NCI-H187 treated with DMSO at 0.1 percent for 48 hours (cell line): ENCODE data around the gene F11.
"Not testable (repeated sequence)": the region's sequence is repeated elsewhere in the genome, so short reads cannot be mapped to it uniquely, and the experiment has no call there.

Experiments
- DNase-seq: peaks from one replicate; lab custom pipeline; 2025; lab: John Stamatoyannopoulos, UW

The F11 gene

DNA sequence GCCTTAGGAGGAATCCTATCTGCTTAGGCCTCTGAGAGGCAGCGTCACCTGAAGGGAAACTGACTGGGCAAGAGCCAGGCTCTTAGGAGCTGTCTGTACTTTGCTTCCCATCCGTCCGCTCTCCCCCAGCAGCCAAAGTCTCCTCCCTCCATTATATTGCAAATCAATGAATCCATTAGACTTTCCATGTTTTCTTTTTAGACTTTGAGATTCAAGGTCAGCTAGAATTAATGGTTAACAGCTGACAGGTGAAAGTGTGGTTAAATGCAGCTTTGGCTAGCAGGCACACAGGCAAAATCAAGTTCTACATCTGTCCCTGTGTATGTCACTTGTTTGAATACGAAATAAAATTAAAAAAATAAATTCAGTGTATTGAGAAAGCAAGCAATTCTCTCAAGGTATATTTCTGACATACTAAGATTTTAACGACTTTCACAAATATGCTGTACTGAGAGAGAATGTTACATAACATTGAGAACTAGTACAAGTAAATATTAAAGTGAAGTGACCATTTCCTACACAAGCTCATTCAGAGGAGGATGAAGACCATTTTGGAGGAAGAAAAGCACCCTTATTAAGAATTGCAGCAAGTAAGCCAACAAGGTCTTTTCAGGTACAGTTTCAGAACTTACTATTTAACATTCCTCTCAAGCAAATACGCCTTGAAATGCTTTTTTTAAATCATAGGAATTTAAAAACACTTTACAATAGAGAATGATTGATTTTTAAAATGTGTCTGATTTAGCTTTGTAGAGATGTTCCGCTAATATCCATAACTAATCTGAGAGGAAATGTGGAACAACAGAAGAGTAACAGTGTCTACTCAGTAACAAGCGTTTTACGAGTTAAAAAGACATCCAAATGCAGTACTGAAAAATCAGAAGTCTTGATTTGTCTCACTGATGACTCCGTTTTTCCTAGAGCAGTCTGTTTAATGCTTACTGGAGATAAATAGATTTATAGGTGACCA is at the start of gene F11:
Gene F11 (plus strand): TSS at position 507 of the 970 bp plus-strand sequence. CDS start 948 bp downstream, outside the sequence.
- DNase-seq = no peak

GRCh38 chr4:186216465-186217024 is 49.4 kb upstream of the F11 start:
- DNase-seq = peak; percentile 37

GRCh38 chr4:186217733-186218293 is 48.2 kb upstream of the F11 start:
- no peak for DNase-seq

GRCh38 chr4:186221624-186222023 is 44.4 kb upstream of the F11 start:
- DNase-seq = no peak

DNA sequence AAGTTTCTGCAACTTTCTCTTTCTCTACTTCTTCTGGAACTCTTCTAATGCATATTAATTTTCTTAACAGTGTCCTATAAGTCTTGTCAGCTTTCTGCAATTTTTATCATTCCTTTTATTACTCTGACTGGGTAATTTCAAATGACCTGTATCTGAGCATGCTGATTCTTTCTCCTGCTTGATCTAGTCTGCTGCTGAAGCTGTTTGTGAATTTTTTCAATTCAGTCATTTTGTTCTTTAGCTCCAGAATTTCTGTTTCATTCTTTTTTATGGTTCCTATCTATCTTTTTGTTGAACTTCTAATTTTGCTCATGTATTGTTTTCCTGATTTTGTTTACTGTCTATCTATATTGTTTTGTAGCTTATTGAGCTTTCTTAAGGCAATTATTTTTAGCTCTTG is 40.1 kb upstream of the F11 start:
- DNase-seq = no peak

DNA sequence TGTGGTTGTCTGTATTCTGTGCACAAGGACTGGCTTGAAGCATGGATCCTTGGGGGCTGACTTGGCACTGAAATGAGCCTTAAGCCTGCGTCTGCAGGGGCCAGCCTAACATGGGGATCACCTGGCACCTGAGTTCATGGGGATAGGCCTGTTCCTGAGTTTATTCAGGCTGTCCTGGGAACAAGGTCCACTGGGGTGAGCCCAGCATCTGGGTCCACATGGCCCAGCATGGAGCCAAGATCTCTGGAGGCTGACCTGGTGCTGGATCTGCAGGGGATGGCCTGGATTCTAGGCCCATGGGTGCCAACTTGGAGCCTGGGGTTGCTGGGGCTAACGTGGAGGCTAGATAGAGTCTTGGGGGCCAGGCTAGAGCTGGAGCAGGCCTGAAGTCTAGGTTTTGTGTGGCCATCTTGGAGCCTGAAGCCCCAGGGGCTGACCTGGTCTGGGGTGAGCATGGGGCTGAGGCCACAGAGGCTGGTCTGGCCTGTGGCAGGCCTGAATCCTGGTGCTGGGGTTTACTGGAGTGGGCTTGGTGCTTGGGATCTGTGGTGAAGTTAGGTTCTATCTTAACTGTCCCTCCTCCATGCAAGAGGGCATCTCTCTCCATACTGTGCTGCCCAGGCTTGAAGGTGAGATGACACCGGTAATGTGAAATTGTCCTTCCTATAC is 39.3 kb upstream of the F11 start:
- no peak for DNase-seq

DNA sequence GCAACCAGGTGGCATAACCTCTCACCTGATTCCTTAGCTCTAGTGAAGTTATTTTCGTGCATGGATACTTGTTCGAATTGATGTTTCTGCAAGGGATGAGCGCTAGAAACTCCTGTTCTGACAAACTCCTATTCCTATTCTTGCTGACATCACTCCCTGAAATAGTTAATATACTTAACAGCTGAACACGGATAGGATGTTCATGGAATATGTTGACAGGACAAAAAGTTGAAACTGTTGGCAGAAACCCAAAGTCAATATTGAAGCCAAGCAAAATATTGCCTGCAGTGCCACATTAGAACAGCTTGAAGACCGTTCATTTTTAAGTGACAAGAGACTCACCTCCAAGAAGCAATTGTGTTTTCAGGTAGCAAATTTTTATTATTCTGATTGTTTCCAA is 38.8 kb upstream of the F11 start, which contains the start of gene KLKB1:
Gene KLKB1 (plus strand): TSS at position 287 of the 400 bp plus-strand sequence. CDS start 689 bp downstream, outside the sequence.
- DNase-seq = no peak

GRCh38 chr4:186227744-186228513 is 38.1 kb upstream of the F11 start:
- DNase-seq = no peak

GRCh38 chr4:186228514-186228894 is 37.5 kb upstream of the F11 start:
- no peak for DNase-seq

DNA sequence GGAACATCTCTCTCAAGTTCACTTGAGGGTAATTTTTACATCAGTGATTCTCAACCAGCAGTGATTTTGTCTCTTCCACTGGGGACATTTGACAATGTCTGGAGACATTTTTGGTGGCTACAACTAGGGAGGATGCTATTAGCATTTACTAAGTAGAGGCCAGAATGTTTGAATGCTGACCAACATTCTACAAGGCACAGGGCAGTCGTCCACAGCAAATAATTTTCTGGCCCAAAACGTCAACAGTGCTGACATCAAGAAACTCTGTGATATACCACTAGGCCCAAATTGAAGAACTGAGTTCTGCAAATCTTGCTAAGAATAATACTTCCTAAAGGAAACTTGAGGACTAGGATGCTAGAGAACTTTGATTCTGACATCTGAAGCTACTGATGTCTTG is 31.6 kb upstream of the F11 start:
- no peak for DNase-seq

GRCh38 chr4:186236126-186236525 is 29.9 kb upstream of the F11 start:
- DNase-seq = no peak

DNA sequence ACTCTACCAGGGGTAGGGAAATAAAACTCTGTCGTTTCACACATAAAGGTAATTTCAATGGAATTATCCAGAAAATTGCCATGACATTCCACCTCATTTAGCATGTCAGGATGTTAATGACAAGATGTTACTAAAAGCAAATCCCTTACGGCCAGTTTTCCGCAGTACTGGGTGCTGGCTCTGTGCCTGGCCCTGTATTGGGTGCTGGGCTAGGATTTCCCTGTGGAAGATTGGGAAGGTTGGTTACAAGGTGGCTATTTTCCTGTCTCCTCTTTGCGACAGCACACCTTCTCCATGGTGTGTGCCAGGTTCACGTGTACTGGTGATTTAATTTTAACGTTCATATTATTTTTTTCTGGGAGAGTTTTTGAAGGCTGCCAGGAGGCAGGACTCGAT is 25.5 kb upstream of the F11 start:
- no peak for DNase-seq

GRCh38 chr4:186240848-186241491 is 25.0 kb upstream of the F11 start:
- no peak for DNase-seq

DNA sequence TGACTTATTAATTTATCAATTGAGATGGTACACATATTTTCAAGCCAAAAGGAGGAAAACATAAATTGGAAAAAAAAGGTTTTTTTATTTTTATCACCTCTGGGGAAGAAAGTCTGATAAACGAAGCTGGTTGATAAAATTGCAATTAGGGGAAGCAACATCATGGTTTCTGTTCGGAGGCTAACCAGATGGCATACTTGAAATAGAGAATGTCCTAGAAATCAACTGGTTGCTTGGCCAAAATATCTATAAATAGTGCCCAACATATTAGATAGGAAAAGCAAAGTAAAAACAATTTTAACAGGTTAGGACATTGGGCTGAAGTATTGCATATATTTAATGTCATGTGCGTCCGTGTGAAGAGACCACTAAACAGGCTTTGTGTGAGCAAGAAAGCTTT is 24.4 kb upstream of the F11 start:
- no peak for DNase-seq

DNA sequence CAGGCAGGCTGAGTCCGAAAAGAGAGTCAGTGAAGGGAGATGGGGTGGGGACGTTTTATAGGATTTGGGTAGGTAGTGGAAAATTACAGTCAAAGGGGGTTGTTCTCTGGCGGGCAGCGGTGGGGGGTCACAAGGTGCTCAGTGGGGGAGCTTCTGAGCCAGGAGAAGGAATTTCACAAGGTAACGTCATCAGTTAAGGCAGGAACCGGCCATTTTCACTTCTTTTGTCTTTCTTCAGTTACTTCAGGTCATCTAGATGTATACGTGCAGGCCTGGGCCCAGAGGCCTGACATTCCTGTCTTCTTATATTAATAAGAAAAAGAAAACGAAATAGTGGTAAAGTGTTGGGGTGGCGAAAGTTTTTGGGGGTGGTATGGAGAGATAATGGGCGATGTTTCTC is 24.0 kb upstream of the F11 start:
- DNase-seq = not testable (repeated sequence)

GRCh38 chr4:186243331-186243730 is 22.7 kb upstream of the F11 start:
- DNase-seq = no peak

GRCh38 chr4:186244835-186245234 is 21.2 kb upstream of the F11 start:
- no peak for DNase-seq

DNA sequence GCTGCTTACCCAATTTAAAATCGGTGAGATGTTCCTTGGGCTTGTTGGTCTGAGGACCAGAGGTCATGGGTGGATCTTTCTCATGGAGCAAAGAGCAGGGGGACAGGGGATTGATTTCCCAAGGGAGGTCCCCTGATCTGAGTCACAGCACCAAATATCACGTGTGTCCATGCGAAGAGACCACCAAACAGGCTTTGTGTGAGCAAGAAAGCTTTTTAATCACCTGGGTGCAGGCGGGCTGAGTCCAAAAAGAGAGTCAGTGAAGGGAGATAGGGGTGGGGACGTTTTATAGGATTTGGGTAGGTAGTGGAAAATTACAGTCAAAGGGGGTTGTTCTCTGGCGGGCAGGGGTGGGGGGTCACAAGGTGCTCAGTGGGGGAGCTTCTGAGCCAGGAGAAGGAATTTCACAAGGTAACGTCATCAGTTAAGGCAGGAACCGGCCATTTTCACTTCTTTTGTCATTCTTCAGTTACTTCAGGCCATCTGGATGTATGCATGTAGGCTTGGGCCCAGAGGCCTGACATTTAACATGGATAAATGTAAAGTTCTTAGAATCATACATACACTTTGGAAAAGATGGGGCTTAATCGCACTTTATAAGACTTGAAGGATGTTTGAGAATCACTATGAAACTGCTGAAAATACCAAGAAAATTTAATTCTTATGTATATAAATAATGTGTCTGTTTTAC is 18.8 kb upstream of the F11 start:
- DNase-seq = not testable (repeated sequence)

GRCh38 chr4:186248643-186249042 is 17.3 kb upstream of the F11 start:
- no peak for DNase-seq
